Spleen (tissue), 11 donors: Measurements from ENCODE around the gene TRPV4. TPM values are rescaled to one million over a fixed set of nuclear protein-coding genes. Genes with fewer than 3 reads are reported as not detected.

Experiments used
- DNase-seq: peaks from one replicate; pipeline ENCODE4 v3.0.0-alpha.2; 2020
- H3K27ac ChIP-seq, 8 donors: fragments of 200-600 bp; sonication (generic) in 7 of 8; 1 replicate in 4 of 8; 2 replicates in 4 of 8; pipeline versions ENCODE4 v1.5.0 to v1.8.0; 2016 to 2021; ENCODE audit warnings: inconsistent platforms in 4 of 8, mild to moderate bottlenecking in 4 of 8, moderate library complexity in 1 of 8
- H3K27me3 ChIP-seq, 7 donors: fragments of 200-600 bp; sonication (generic) in 6 of 7; replicated peaks in 1 of 7; 1 replicate in 4 of 7; 2 replicates in 3 of 7; pipeline versions ENCODE4 v1.5.0 to v1.8.0; 2016 to 2021; ENCODE audit warnings: inconsistent platforms in 3 of 7, mild to moderate bottlenecking in 1 of 7
- H3K36me3 ChIP-seq, 6 donors: fragments of 200-600 bp; sonication (generic) in 5 of 6; 1 replicate in 4 of 6; 2 replicates in 2 of 6; pipeline versions ENCODE4 v1.5.0 to v1.8.0; 2016 to 2021; ENCODE audit warnings: inconsistent platforms in 2 of 6
- H3K4me1 ChIP-seq, 6 donors: fragments of 200-600 bp; sonication (generic) in 5 of 6; 1 replicate in 3 of 6; 2 replicates in 3 of 6; pipeline versions ENCODE4 v1.5.0 to v1.8.0; 2016 to 2021; ENCODE audit warnings: inconsistent platforms in 3 of 6
- H3K4me3 ChIP-seq, 8 donors: fragments of 200-600 bp; sonication (generic) in 7 of 8; 1 replicate in 4 of 8; 2 replicates in 4 of 8; pipeline versions ENCODE4 v1.5.0 to v1.8.0; 2016 to 2021; ENCODE audit warnings: inconsistent platforms in 4 of 8, mild to moderate bottlenecking in 4 of 8, moderate library complexity in 2 of 8
- H3K9me3 ChIP-seq, 8 donors: fragments of 200-600 bp; sonication (generic) in 7 of 8; 1 replicate in 4 of 8; 2 replicates in 4 of 8; pipeline versions ENCODE4 v1.5.0 to v1.8.0; 2016 to 2021; ENCODE audit warnings: inconsistent platforms in 4 of 8
- CTCF ChIP-seq, 11 experiments: fragments of 200-600 bp in 7 of 11; fragments of 450-650 bp in 4 of 11; sonication (generic) in 4 of 11; IDR thresholded peaks in 8 of 11; conservative IDR thresholded peaks in 3 of 11; 1 replicate in 7 of 11; 2 replicates in 4 of 11; pipeline versions ENCODE4 v1.4.0 to v1.8.0; 2016 to 2021; ENCODE audit warnings: antibody characterized with exemption in 11 of 11, inconsistent platforms in 4 of 11, mild to moderate bottlenecking in 1 of 11
- POLR2A ChIP-seq, 3 donors: fragments of 450-650 bp; IDR thresholded peaks; one replicate each; pipeline ENCODE4 v1.5.1; 2017; ENCODE audit warnings: antibody characterized with exemption in 3 of 3, mild to moderate bottlenecking in 1 of 3
- POLR2AphosphoS5 ChIP-seq, 3 donors: sonication (generic); formaldehyde crosslinking; IDR thresholded peaks; one replicate each; pipeline ENCODE4 v1.5.1; 2017; ENCODE audit warnings: antibody characterized with exemption in 3 of 3
- WGBS, 5 donors: extraction: QIAGEN DNeasy Blood & Tissue Kit in 3 of 5; methylation state at CpG; one replicate each; pipeline versions ENCODE4 v1.1.5 to v1.1.7; 2013 to 2018; 5-methylcytosine and 5-hydroxymethylcytosine counted together
- intact Hi-C: fragments of 100-400 bp; cut with DNase I; formaldehyde crosslinking; loops from one replicate; pipeline ENCODE4 v1.15.0; 2023; ENCODE audit warnings: low total_unique reads
- polyA plus RNA-seq, 3 donors: library from polyadenylated mRNA; stranded (reverse); fragments of 200-250 nt; gene quantifications; one replicate each; pipeline ENCODE4 v1.2.1, GENCODE V29; 2013
- total RNA-seq, 7 donors: library from RNA; depleted of rRNA in 3 of 7; stranded (reverse); fragments of >200 nt in 3 of 7; fragmentation: NEBNext Ultra II Directional in 4 of 7; extraction: Animal tissue kit (Norgen Biotek cat#: 25700) in 4 of 7; gene quantifications; one replicate each; pipeline versions ENCODE4 v1.1.0 to v1.2.1, GENCODE V29; 2016 to 2021
- donor health status: healthy with polysubstance abuse.
- donor health status: DM: no; HTN: no; CAD: no; lungs with moderate emphysema.
- donor health status: DM: no; HTN: no; CAD: no.
- donor health status: Bipolar disorder and iron deficiency.
- donor health status: healthy.
- donor health status: DM: no; HTN: no; CAD: no.
- donor health status: DM: yes; HTN: yes; CAD: no.

The TRPV4 gene
- total and polyA plus RNA-seq, 10 donors: 0.49 to 8.0 (median 4.4) TPM

- H3K27me3 ChIP-seq: no peaks in the 10 kb centered on the region
- H3K36me3 ChIP-seq: peaks cover 0 to 4% (median 0%) of the 10 kb centered on the region in 6 donors
- no peak for DNase-seq
- H3K4me3 ChIP-seq: peak overlapping the region in 1 of 8 donors; percentile 92
- TF ChIP-seq POLR2AphosphoS5 (IDR thresholded peaks at IDR 0.05): no peak
- TF ChIP-seq POLR2A (IDR thresholded peaks at IDR 0.05): no peak
- H3K27ac ChIP-seq: no peak overlapping the region
- intact Hi-C loops: no loop called here
- 74 to 90% (median 87%) methylated on average over 3 of the region's 3 CpGs for WGBS, 5 donors
- H3K4me1 ChIP-seq: peaks cover 22 to 76% (median 53%) of the 10 kb centered on the region in 6 donors
- H3K9me3 ChIP-seq: no peaks in the 10 kb centered on the region
Measured at GRCh38 chr12:109878247-109878625, 45.0 kb upstream of the TRPV4 start.

GRCh38 chr12:109877504-109878246 is 44.5 kb upstream of the TRPV4 start:
- H3K27me3 ChIP-seq: no peaks in the 10 kb centered on the region
- no peaks in the 10 kb centered on the region for H3K9me3 ChIP-seq
- WGBS, 5 donors: 78 to 85% (median 81%) methylated on average over 10 of the region's 10 CpGs
- peaks cover 0 to 9% (median 0%) of the 10 kb centered on the region in 6 donors for H3K36me3 ChIP-seq
- intact Hi-C loops: no loop called here
- peaks cover 22 to 81% (median 53%) of the 10 kb centered on the region in 6 donors for H3K4me1 ChIP-seq
- H3K27ac ChIP-seq: no peak overlapping the region
- DNase-seq: no peak
- H3K4me3 ChIP-seq: peak overlapping the region in 1 of 8 donors; percentile 92
- no peak for TF ChIP-seq POLR2AphosphoS5 (IDR thresholded peaks at IDR 0.05)
- no peak for TF ChIP-seq CTCF (IDR thresholded peaks at IDR 0.05 in 8 of 11, conservative IDR thresholded peaks at IDR 0.05 in 3 of 11)
- TF ChIP-seq POLR2A (IDR thresholded peaks at IDR 0.05): no peak

GRCh38 chr12:109876406-109876805 is 43.2 kb upstream of the TRPV4 start:
- peak overlapping the region in 3 of 8 donors; percentile 21 to 47 (median 27) for H3K27ac ChIP-seq
- H3K27me3 ChIP-seq: no peaks in the 10 kb centered on the region
- peaks cover 0 to 22% (median 0%) of the 10 kb centered on the region in 6 donors for H3K36me3 ChIP-seq
- no peaks in the 10 kb centered on the region for H3K9me3 ChIP-seq
- intact Hi-C loops: no loop called here
- H3K4me1 ChIP-seq: peaks cover 22 to 91% (median 58%) of the 10 kb centered on the region in 6 donors
- TF ChIP-seq POLR2AphosphoS5 (IDR thresholded peaks at IDR 0.05) (no peak), CTCF (IDR thresholded peaks at IDR 0.05 in 8 of 11, conservative IDR thresholded peaks at IDR 0.05 in 3 of 11) (no peak), POLR2A (IDR thresholded peaks at IDR 0.05) (no peak)
- H3K4me3 ChIP-seq: no peak overlapping the region
- no peak for DNase-seq

- WGBS, 5 donors: 61 to 75% (median 69%) methylated on average over 6 of the region's 6 CpGs
- no peak for DNase-seq
- Histone ChIP-seq H3K36me3 (peaks cover 0 to 25% (median 0%) of the 10 kb centered on the region in 6 donors), H3K9me3 (no peaks in the 10 kb centered on the region), H3K27me3 (no peaks in the 10 kb centered on the region), H3K27ac (peak overlapping the region in 4 of 8 donors; percentile 21 to 47 (median 31)), H3K4me3 (no peak overlapping the region), H3K4me1 (peaks cover 22 to 91% (median 54%) of the 10 kb centered on the region in 6 donors)
- intact Hi-C loops: no loop called here
- TF ChIP-seq POLR2A (IDR thresholded peaks at IDR 0.05): no peak
- TF ChIP-seq POLR2AphosphoS5 (IDR thresholded peaks at IDR 0.05): no peak
- no peak for TF ChIP-seq CTCF (IDR thresholded peaks at IDR 0.05 in 8 of 11, conservative IDR thresholded peaks at IDR 0.05 in 3 of 11)
Measured at GRCh38 chr12:109875572-109876131, 42.5 kb upstream of the TRPV4 start.
